ENCODE results near the gene CSTA. TPM values are rescaled to one million over a fixed set of nuclear protein-coding genes. Genes with fewer than 3 reads are reported as not detected.
A peak's percentile ranks its signal among the peaks of the same experiment; 100 is the strongest.

CSTA gene
- total RNA-seq, 2 donors from 2014 or later, result 1.3 TPM; not detected in 1

DNA sequence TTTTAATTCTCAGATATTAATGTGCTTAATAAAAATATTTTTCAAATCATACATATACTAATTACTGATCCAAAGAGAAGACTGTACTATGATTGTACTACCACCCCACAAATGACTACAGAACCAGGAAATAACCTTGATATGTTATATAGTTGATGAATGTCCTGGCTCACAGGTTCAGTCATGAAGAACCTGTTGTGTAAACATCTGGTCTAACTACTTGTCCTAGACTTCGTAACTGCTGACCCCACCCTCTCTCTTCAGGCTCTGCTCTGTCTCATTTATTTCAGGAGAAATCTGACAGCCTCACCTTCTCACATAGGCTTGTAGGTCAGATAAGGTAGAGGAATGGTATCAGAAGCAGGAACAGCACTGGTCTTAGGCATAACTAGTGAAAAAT lies 14.7 kb upstream of the CSTA start:
- Histone ChIP-seq H3K4me3 (no peak overlapping the region), H3K36me3 (replicated peaks in 1 of 2; ENCODE audit: insufficient read depth in 1 of 2, low read depth in 2 of 2) (no peaks in the 10 kb centered on the region), H3K9me3 (no peaks in the 10 kb centered on the region), H3K27ac (peak overlapping the region in 3 of 4 donors; percentile 19 to 66 (median 39)), H3K27me3 (no peaks in the 10 kb centered on the region), H3K4me1 (peaks cover 26% of the 10 kb centered on the region)
- intact Hi-C loops (cut with DNase I), result no loop called here
- WGBS, 2 donors, result 13 to 18% methylated on average over 1 of the region's 1 CpG
- ATAC-seq, result peak; percentile 82
- peak in 2 of 4 donors; percentile 14 to 44 for DNase-seq
- TF ChIP-seq CTCF (IDR thresholded peaks at IDR 0.05) (no peak), POLR2A (IDR thresholded peaks at IDR 0.05) (no peak)

DNA sequence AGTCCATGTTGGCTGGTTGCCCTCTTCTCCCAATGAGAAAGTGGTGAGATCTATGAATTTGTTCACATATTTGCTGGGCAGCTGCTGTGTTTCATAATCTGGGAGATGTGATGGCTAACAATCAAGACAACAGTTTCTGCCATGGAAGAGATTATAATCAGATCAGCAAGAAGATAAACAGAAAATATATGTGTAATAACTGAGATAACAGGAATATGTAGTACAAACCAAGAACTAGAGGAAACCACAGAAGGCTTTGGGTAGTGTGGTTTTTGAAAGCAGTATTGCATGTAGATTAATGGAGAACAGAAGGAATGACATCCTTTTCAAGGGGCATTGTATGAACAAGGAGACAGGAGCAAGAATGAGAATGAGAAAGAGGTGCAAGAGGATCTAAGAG lies 12.2 kb upstream of the CSTA start:
- intact Hi-C loops (cut with DNase I), result no loop called here
- Histone ChIP-seq H3K4me1 (peaks cover 10% of the 10 kb centered on the region), H3K27me3 (no peaks in the 10 kb centered on the region), H3K36me3 (replicated peaks in 1 of 2; ENCODE audit: insufficient read depth in 1 of 2, low read depth in 2 of 2) (no peaks in the 10 kb centered on the region), H3K9me3 (no peaks in the 10 kb centered on the region), H3K27ac (no peak overlapping the region), H3K4me3 (no peak overlapping the region)
- ATAC-seq (no peak), DNase-seq (no peak)
- no peak for TF ChIP-seq POLR2A (IDR thresholded peaks at IDR 0.05)
- TF ChIP-seq CTCF (IDR thresholded peaks at IDR 0.05), result no peak

DNA sequence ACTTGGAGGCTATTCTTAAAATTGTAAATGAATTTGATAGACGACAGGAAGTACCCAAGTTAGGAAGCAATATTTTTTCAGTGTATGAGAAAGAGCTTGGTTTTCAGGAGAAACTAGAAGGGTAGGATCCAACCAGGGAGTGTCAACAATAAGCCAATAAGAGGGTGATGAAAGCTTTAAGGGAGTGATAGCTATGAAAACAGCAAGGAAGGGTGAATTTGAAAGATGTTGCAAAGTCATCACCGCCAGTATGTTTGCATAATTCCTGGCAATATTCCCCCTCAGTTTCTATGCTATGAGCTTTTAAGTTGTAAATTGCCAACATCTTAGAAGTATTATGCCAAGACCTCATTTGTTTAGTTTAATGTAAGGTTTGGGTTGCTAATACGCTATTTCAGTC lies 11.8 kb upstream of the CSTA start:
- Histone ChIP-seq H3K27me3 (no peaks in the 10 kb centered on the region), H3K4me3 (no peak overlapping the region), H3K9me3 (no peaks in the 10 kb centered on the region), H3K27ac (no peak overlapping the region), H3K4me1 (peaks cover 10% of the 10 kb centered on the region), H3K36me3 (replicated peaks in 1 of 2; ENCODE audit: insufficient read depth in 1 of 2, low read depth in 2 of 2) (no peaks in the 10 kb centered on the region)
- no peak for DNase-seq
- ATAC-seq, result no peak
- no peak for TF ChIP-seq POLR2A (IDR thresholded peaks at IDR 0.05)
- TF ChIP-seq CTCF (IDR thresholded peaks at IDR 0.05), result no peak
- WGBS, 2 donors, result 76 to 82% methylated on average over 3 of the region's 3 CpGs
- intact Hi-C loops (cut with DNase I), result no loop called here

GRCh38 chr3:122314228-122314876 lies 10.7 kb upstream of the CSTA start:
- no peak overlapping the region for H3K4me3 ChIP-seq
- TF ChIP-seq POLR2A (IDR thresholded peaks at IDR 0.05) (no peak), CTCF (IDR thresholded peaks at IDR 0.05) (no peak)
- peaks cover 10% of the 10 kb centered on the region for H3K4me1 ChIP-seq
- no peaks in the 10 kb centered on the region for H3K36me3 ChIP-seq (replicated peaks in 1 of 2; ENCODE audit: insufficient read depth in 1 of 2, low read depth in 2 of 2)
- ATAC-seq (no peak), DNase-seq (no peak)
- H3K27ac ChIP-seq, result no peak overlapping the region
- intact Hi-C loops (cut with DNase I), result no loop called here
- WGBS, 2 donors, result 71 to 77% methylated on average over 2 of the region's 2 CpGs
- no peaks in the 10 kb centered on the region for H3K27me3 ChIP-seq
- H3K9me3 ChIP-seq, result no peaks in the 10 kb centered on the region

DNA sequence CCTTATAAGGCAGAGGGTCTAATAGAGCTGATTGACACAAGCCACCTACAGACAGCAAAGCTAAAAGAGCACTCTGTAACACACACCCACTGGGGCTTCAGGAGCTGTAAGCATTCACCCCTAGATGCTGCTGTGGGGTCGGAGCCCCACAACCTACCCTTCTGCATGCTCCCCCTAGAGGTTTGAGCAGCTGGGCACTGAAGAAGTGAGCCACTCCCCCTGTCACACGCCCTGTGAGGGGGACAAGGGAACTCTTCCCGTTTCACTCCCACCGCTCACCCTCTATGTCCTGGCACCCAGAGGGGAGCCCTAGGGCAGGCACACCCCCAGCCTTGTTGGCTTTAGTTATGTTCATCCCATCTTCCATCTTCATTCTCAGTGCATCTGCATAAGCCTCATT lies 9.4 kb upstream of the CSTA start:
- intact Hi-C loops (cut with DNase I), result no loop called here

More for the DNA sequence above, 9.4 kb upstream of the CSTA start:
- no peaks in the 10 kb centered on the region for H3K9me3 ChIP-seq
- no peak overlapping the region for H3K27ac ChIP-seq
- 52 to 66% methylated on average over 4 of the region's 4 CpGs for WGBS, 2 donors
- no peak overlapping the region for H3K4me3 ChIP-seq
- H3K27me3 ChIP-seq, result no peaks in the 10 kb centered on the region
- DNase-seq, result no peak
- no peak for ATAC-seq
- no peaks in the 10 kb centered on the region for H3K36me3 ChIP-seq (replicated peaks in 1 of 2; ENCODE audit: insufficient read depth in 1 of 2, low read depth in 2 of 2)
- no peak for TF ChIP-seq CTCF (IDR thresholded peaks at IDR 0.05)
- no peak for TF ChIP-seq POLR2A (IDR thresholded peaks at IDR 0.05)
- peaks cover 5% of the 10 kb centered on the region for H3K4me1 ChIP-seq

All from body of pancreas (tissue), 4 donors.